HPDE6-E6E7 (cell line): ENCODE data around the gene CSRP1.
A peak's percentile ranks its signal among the peaks of the same experiment; 100 is the strongest.
"Not testable (repeated sequence)": the region's sequence is repeated elsewhere in the genome, so short reads cannot be mapped to it uniquely, and the experiment has no call there.

Source experiments
- DNase-seq: peaks from one replicate; pipeline ENCODE4 v3.0.0; 2011; ENCODE audit warnings: missing footprints; ENCODE audit errors: extremely low spot score

Gene CSRP1

GRCh38 chr1:201497935-201498509 lies 8.9 kb downstream of the CSRP1 start:
- no peak for DNase-seq

- no peak for DNase-seq
Measured at GRCh38 chr1:201496296-201496690, 10.6 kb downstream of the CSRP1 start.

GRCh38 chr1:201495551-201496295 lies 11.2 kb downstream of the CSRP1 start:
- DNase-seq, result no peak

GRCh38 chr1:201493757-201494617 lies 12.9 kb downstream of the CSRP1 start:
- no peak for DNase-seq

GRCh38 chr1:201493026-201493656 lies 13.8 kb downstream of the CSRP1 start:
- not testable (repeated sequence) for DNase-seq

GRCh38 chr1:201491896-201492511 lies 14.9 kb downstream of the CSRP1 start:
- no peak for DNase-seq

GRCh38 chr1:201490708-201491131 lies 16.2 kb downstream of the CSRP1 start:
- no peak for DNase-seq

- no peak for DNase-seq
Measured at GRCh38 chr1:201489643-201490261, 17.2 kb downstream of the CSRP1 start.

GRCh38 chr1:201488830-201489589 lies 17.9 kb downstream of the CSRP1 start:
- DNase-seq, result peak; percentile 87

GRCh38 chr1:201487742-201488141 lies 19.2 kb downstream of the CSRP1 start:
- no peak for DNase-seq

- no peak for DNase-seq
Measured at GRCh38 chr1:201486187-201486586, 20.7 kb downstream of the CSRP1 start.

- no peak for DNase-seq
Measured at GRCh38 chr1:201485184-201485774, 21.6 kb downstream of the CSRP1 start.

GRCh38 chr1:201483373-201483949 lies 23.5 kb downstream of the CSRP1 start:
- DNase-seq, result no peak

GRCh38 chr1:201482755-201483154 lies 24.2 kb downstream of the CSRP1 start:
- DNase-seq, result no peak

GRCh38 chr1:201481761-201482493 lies 25.0 kb downstream of the CSRP1 start:
- no peak for DNase-seq

GRCh38 chr1:201481004-201481380 lies 25.9 kb downstream of the CSRP1 start:
- no peak for DNase-seq

- DNase-seq, result peak; percentile 67
Measured at GRCh38 chr1:201480231-201481003, 26.5 kb downstream of the CSRP1 start.

- DNase-seq, result no peak
Measured at GRCh38 chr1:201479201-201479730, 27.7 kb downstream of the CSRP1 start.
